Vagina (tissue), 2 donors: ENCODE results near the gene SMTNL2.

Experiments used
- POLR2A ChIP-seq, 2 donors: fragments of 450-650 bp; IDR thresholded peaks; one replicate each; pipeline ENCODE4 v1.6.1; 2017; ENCODE audit warnings: antibody characterized with exemption in 2 of 2, mild to moderate bottlenecking in 2 of 2, moderate library complexity in 2 of 2
- POLR2AphosphoS5 ChIP-seq, 2 donors: sonication (generic); formaldehyde crosslinking; IDR thresholded peaks; one replicate each; pipeline ENCODE4 v1.9.0; 2017; ENCODE audit warnings: antibody characterized with exemption in 2 of 2, mild to moderate bottlenecking in 2 of 2, low read depth in 1 of 2; ENCODE audit not compliant: insufficient read depth in 1 of 2
- TF ChIP-seq, protein P1 (sequence below), 3 experiments: fragments of 450-650 bp in 2 of 3; fragments of 200-600 bp in 1 of 3; sonication (generic) in 1 of 3; IDR thresholded peaks; one replicate each; pipeline ENCODE4 v1.5.1; 2017 to 2019; ENCODE audit warnings: antibody characterized with exemption in 3 of 3, mild to moderate bottlenecking in 2 of 3, moderate library complexity in 2 of 3

DNA sequence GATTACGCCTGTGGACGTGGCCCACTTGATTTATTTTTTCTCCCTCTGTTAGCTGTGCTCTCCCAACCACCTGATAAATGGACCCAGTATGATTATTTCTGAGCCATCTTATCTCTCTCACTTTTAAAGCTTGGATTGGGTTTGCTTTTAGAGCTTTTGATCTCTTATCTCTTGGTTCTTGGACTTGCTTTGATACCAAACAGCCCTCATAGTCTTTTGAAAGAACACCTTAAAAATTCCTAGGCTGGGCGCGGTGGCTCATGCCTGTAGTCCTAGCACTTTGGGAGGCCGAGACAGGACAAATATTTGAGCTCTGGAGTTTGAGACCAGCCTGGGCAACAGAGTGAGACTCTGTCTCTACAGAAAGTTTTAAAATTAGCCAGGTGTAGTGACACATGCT, 25.8 kb downstream of the SMTNL2 start:
- TF ChIP-seq, protein P1, sequence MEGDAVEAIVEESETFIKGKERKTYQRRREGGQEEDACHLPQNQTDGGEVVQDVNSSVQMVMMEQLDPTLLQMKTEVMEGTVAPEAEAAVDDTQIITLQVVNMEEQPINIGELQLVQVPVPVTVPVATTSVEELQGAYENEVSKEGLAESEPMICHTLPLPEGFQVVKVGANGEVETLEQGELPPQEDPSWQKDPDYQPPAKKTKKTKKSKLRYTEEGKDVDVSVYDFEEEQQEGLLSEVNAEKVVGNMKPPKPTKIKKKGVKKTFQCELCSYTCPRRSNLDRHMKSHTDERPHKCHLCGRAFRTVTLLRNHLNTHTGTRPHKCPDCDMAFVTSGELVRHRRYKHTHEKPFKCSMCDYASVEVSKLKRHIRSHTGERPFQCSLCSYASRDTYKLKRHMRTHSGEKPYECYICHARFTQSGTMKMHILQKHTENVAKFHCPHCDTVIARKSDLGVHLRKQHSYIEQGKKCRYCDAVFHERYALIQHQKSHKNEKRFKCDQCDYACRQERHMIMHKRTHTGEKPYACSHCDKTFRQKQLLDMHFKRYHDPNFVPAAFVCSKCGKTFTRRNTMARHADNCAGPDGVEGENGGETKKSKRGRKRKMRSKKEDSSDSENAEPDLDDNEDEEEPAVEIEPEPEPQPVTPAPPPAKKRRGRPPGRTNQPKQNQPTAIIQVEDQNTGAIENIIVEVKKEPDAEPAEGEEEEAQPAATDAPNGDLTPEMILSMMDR (IDR thresholded peaks at IDR 0.05), result no peak
- no peak for TF ChIP-seq POLR2AphosphoS5 (IDR thresholded peaks at IDR 0.05; ENCODE audit: insufficient read depth in 1 of 2, low read depth in 1 of 2)
- no peak for TF ChIP-seq POLR2A (IDR thresholded peaks at IDR 0.05)
